HEK293T (cell line): ENCODE data around the gene SGSM2.

Experiments used
- CTCF ChIA-PET: fragments of 350-600 bp; formaldehyde crosslinking; extraction: SDS; loops from one replicate; lab custom pipeline; 2021; ENCODE audit warnings: antibody characterized with exemption, inconsistent platforms; lab: Yijun Ruan, JAX
- POLR2A ChIA-PET: fragments of 350-600 bp; formaldehyde crosslinking; extraction: SDS; loops from one replicate; lab custom pipeline; 2020; ENCODE audit warnings: antibody characterized with exemption, inconsistent platforms; lab: Yijun Ruan, JAX
- DNase-seq: peaks from one replicate; pipeline ENCODE4 v3.0.0; 2012; ENCODE audit warnings: mixed read lengths; ENCODE audit errors: extremely low spot score
- ARNT ChIP-seq: fragments of 450-650 bp; IDR thresholded peaks from 2 replicates; pipeline ENCODE4 v1.6.1; 2017; ENCODE audit warnings: mild to moderate bottlenecking
- BHLHE40 ChIP-seq: fragments of 450-650 bp; IDR thresholded peaks from 2 replicates; pipeline ENCODE4 v1.6.1; 2016; ENCODE audit warnings: mild to moderate bottlenecking, moderate library complexity, borderline replicate concordance
- CTBP1 ChIP-seq: fragments of 450-650 bp; IDR thresholded peaks from 2 replicates; pipeline ENCODE4 v1.6.1; 2016; ENCODE audit warnings: borderline replicate concordance
- ELF4 ChIP-seq: fragments of 450-650 bp; IDR thresholded peaks from 2 replicates; pipeline ENCODE4 v1.6.1; 2017; ENCODE audit warnings: antibody characterized with exemption
- FOXA1 ChIP-seq: fragments of 450-650 bp; IDR thresholded peaks from 2 replicates; pipeline ENCODE4 v1.6.1; 2016; ENCODE audit warnings: mild to moderate bottlenecking
- FOXK2 ChIP-seq: fragments of 450-650 bp; IDR thresholded peaks from 2 replicates; pipeline ENCODE4 v1.6.1; 2016; ENCODE audit warnings: mild to moderate bottlenecking
- FOXM1 ChIP-seq: fragments of 450-650 bp; IDR thresholded peaks from 2 replicates; pipeline ENCODE4 v1.6.1; 2017; ENCODE audit warnings: mild to moderate bottlenecking, borderline replicate concordance
- HDGF ChIP-seq: fragments of 450-650 bp; IDR thresholded peaks from 2 replicates; pipeline ENCODE4 v1.6.1; 2017; ENCODE audit warnings: antibody characterized with exemption, borderline replicate concordance
- L3MBTL2 ChIP-seq: fragments of 450-650 bp; conservative IDR thresholded peaks from 2 replicates; pipeline ENCODE4 v1.6.1; 2016; ENCODE audit warnings: mild to moderate bottlenecking
- LEF1 ChIP-seq: fragments of 450-650 bp; IDR thresholded peaks from 2 replicates; pipeline ENCODE4 v1.6.1; 2017; ENCODE audit warnings: mild to moderate bottlenecking, borderline replicate concordance
- NFRKB ChIP-seq: fragments of 450-650 bp; IDR thresholded peaks from 2 replicates; pipeline ENCODE4 v1.6.1; 2016; ENCODE audit warnings: mild to moderate bottlenecking, moderate library complexity
- SP1 ChIP-seq: fragments of 450-650 bp; IDR thresholded peaks from 2 replicates; pipeline ENCODE4 v1.6.1; 2017
- SUZ12 ChIP-seq: fragments of 450-650 bp; IDR thresholded peaks from 2 replicates; pipeline ENCODE4 v1.6.1; 2016; ENCODE audit warnings: mild to moderate bottlenecking
- TARDBP ChIP-seq: fragments of 450-650 bp; IDR thresholded peaks from 2 replicates; pipeline ENCODE4 v1.6.1; 2016
- ZNF384 ChIP-seq: fragments of 450-650 bp; IDR thresholded peaks from 2 replicates; pipeline ENCODE4 v1.6.1; 2016
- TF ChIP-seq, protein P1 (sequence below): fragments of 450-650 bp; IDR thresholded peaks from 2 replicates; pipeline ENCODE4 v1.6.1; 2016

Gene SGSM2

GRCh38 chr17:2376107-2376506 lies 38.8 kb downstream of the SGSM2 start:
- TF ChIP-seq ELF4, result no peak
- TF ChIP-seq FOXK2, result no peak
- TF ChIP-seq TARDBP, result no peak
- no peak for TF ChIP-seq HDGF
- TF ChIP-seq ARNT, result no peak
- TF ChIP-seq FOXA1, result no peak
- no peak for TF ChIP-seq CTBP1
- TF ChIP-seq, protein P1, sequence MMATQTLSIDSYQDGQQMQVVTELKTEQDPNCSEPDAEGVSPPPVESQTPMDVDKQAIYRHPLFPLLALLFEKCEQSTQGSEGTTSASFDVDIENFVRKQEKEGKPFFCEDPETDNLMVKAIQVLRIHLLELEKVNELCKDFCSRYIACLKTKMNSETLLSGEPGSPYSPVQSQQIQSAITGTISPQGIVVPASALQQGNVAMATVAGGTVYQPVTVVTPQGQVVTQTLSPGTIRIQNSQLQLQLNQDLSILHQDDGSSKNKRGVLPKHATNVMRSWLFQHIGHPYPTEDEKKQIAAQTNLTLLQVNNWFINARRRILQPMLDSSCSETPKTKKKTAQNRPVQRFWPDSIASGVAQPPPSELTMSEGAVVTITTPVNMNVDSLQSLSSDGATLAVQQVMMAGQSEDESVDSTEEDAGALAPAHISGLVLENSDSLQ, result no peak
- POLR2A ChIA-PET, result no interaction called here
- CTCF ChIA-PET, result no interaction called here
- DNase-seq, result no peak

- TF ChIP-seq CTBP1, result no peak
- no peak for TF ChIP-seq ARNT
- no peak for TF ChIP-seq FOXA1
- TF ChIP-seq HDGF, result no peak
- TF ChIP-seq TARDBP, result no peak
- no peak for TF ChIP-seq ELF4
- TF ChIP-seq NFRKB, result no peak
- TF ChIP-seq, protein P1, result no peak
- no peak for TF ChIP-seq L3MBTL2
- TF ChIP-seq BHLHE40, result no peak
- no peak for TF ChIP-seq LEF1
- TF ChIP-seq SUZ12, result no peak
- no peak for TF ChIP-seq FOXM1
- TF ChIP-seq FOXK2, result no peak
- DNase-seq, result no peak
- ChIA-PET CTCF (no interaction called here), POLR2A (no interaction called here)
Observed at GRCh38 chr17:2377659-2378058, 40.4 kb downstream of the SGSM2 start.

- CTCF ChIA-PET, result no interaction called here
- POLR2A ChIA-PET, result no interaction called here
- DNase-seq, result no peak
- TF ChIP-seq ARNT (no peak), CTBP1 (no peak)
Observed at GRCh38 chr17:2378905-2379304, 41.6 kb downstream of the SGSM2 start.

- TF ChIP-seq HDGF, result no peak
- no peak for TF ChIP-seq L3MBTL2
- no peak for TF ChIP-seq FOXM1
- TF ChIP-seq, protein P1, result no peak
- no peak for TF ChIP-seq NFRKB
- TF ChIP-seq FOXK2, result no peak
- no peak for TF ChIP-seq SUZ12
- no peak for TF ChIP-seq ZNF384
- TF ChIP-seq SP1, result no peak
- TF ChIP-seq FOXA1, result no peak
- no peak for TF ChIP-seq ARNT
- TF ChIP-seq CTBP1, result no peak
- no peak for TF ChIP-seq ELF4
- no peak for DNase-seq
- POLR2A ChIA-PET, result no interaction called here
- CTCF ChIA-PET, result no interaction called here
Observed at GRCh38 chr17:2379489-2380225, 42.4 kb downstream of the SGSM2 start.

GRCh38 chr17:2380226-2380922 lies 43.1 kb downstream of the SGSM2 start:
- CTCF ChIA-PET, result interaction anchor here (1.2 kb wide), 1 partner anchor 36 kb away, joined by 4 read pairs; no protein-coding TSS in a partner anchor
- no peak for TF ChIP-seq ELF4
- POLR2A ChIA-PET, result no interaction called here
- DNase-seq, result no peak

GRCh38 chr17:2380950-2381649 lies 43.8 kb downstream of the SGSM2 start:
- no peak for DNase-seq
- POLR2A ChIA-PET, result interaction anchor here (2.0 to 3.3 kb wide), 2 partner anchors 11 to 35 kb away, joined by 16 to 22 read pairs; no protein-coding TSS in a partner anchor
- TF ChIP-seq CTBP1, result no peak
- TF ChIP-seq, protein P1, result no peak
- CTCF ChIA-PET, result interaction anchor here (1.2 to 1.7 kb wide), 3 partner anchors 11 to 35 kb away, joined by 4 to 12 read pairs (median 6); no protein-coding TSS in a partner anchor
